ENCODE measurements around the gene CCL1. TPM values are rescaled to one million over a fixed set of nuclear protein-coding genes. Genes with fewer than 3 reads are reported as not detected.

Gene CCL1
- total and polyA plus RNA-seq, 2 of the 4 experiments (the other 2 are of a cell fraction), result not detected

DNA sequence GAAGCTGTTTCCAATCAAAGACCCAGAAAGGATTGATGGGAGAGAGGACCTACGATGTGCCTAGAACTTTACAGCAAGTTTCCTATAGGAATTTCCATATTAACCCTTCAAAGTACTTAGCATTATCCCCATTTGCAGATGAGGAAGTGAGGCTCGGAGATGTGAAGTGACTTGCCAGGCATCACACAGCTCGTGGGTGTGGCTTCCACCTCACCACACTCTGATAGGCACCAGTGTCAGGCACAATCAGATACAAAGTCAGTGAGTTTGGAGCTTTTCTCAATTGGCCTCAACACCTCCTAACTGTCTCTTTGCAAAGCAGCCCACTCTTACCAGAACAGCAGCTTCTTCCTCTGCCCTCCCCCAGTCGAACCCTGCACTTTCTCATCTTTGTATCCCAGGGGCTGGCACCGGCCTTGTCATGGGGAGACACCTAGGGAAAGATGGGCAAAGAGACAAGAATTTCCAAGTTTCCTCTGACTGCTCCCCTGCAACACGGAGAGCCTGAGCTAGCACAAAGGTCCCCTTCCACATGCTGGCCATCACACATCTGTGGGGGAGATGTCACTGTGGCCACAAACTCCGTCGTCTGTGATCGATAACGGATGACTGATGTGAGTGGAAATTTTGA lies 37.4 kb upstream of the CCL1 start:
- intact Hi-C loops (cut with micrococcal nuclease), result no loop called here
- no peak overlapping the region for H4K5ac ChIP-seq (ENCODE audit: low read depth, low read length)
- no peak for ATAC-seq (ENCODE audit: low read depth)
- H3K14ac ChIP-seq (replicated peaks; ENCODE audit: low read depth, low read length), result no peak overlapping the region
- H2BK120ac ChIP-seq (ENCODE audit: low read depth, low read length), result no peak overlapping the region
- H2AK5ac ChIP-seq (ENCODE audit: low read depth, low read length), result no peak overlapping the region
- H2BK5ac ChIP-seq (ENCODE audit: low read depth, low read length, poor library complexity, severe bottlenecking), result no peak overlapping the region
- POLR2A ChIA-PET (ENCODE audit: unreplicated experiment), result no interaction called here
- DNase-seq, result no peak
- no peaks in the 10 kb centered on the region for H3K79me1 ChIP-seq (ENCODE audit: low read depth in 1 of 2, low read length in 2 of 2)
- H3K27me3 ChIP-seq (ENCODE audit: control insufficient read depth, insufficient read depth, low read length), result 0 out of 2 replicates have a peak, but pooled peaks cover 2% of the 10 kb centered on the region
- in situ Hi-C loops (cut with MboI; ENCODE audit: low sequenced_read_pairs), result loop anchor here (25.0 kb wide), 1 partner anchor 1137 kb away; the partner anchor contains the start of gene SLFN12L
- no peak overlapping the region for H3K23ac ChIP-seq (ENCODE audit: low read depth, low read length)
- no peak overlapping the region for H3K18ac ChIP-seq (ENCODE audit: low read depth, low read length)
- no peak overlapping the region for H3K4me3 ChIP-seq (ENCODE audit: insufficient read depth, low read depth, low read length)
- dilution Hi-C loops (cut with HindIII; ENCODE audit: low sequenced_read_pairs, unreplicated experiment), result no loop called here
- H3K9ac ChIP-seq (ENCODE audit: low read depth, low read length), result no peak overlapping the region
- no peak overlapping the region for H2BK15ac ChIP-seq (ENCODE audit: low read depth, low read length)
- no peak overlapping the region for H3K4me2 ChIP-seq (ENCODE audit: low read depth, low read length)
- H3K4ac ChIP-seq (ENCODE audit: low read depth, low read length), result no peak overlapping the region
- no peak overlapping the region for H2BK20ac ChIP-seq (ENCODE audit: low read depth, low read length)
- BruUV-seq (replicated peaks), result no TSS peak
- H2AFZ ChIP-seq (replicated peaks; ENCODE audit: low read length, poor library complexity), result no peak overlapping the region
- H4K20me1 ChIP-seq (ENCODE audit: insufficient read depth, low read length), result no peaks in the 10 kb centered on the region
- TF ChIP-seq MAZ (IDR thresholded peaks at IDR 0.05; ENCODE audit: borderline replicate concordance, low read depth, low read length) (no peak), MXI1 (IDR thresholded peaks at IDR 0.05; ENCODE audit: borderline replicate concordance, low read depth, low read length) (no peak), MAFK (IDR thresholded peaks at IDR 0.05; ENCODE audit: low read depth, low read length) (no peak), SMC3 (IDR thresholded peaks at IDR 0.05; ENCODE audit: low read depth, low read length) (no peak), BHLHE40 (IDR thresholded peaks at IDR 0.05; ENCODE audit: low read depth, low read length) (no peak), CEBPB (IDR thresholded peaks at IDR 0.05; ENCODE audit: low read depth, low read length) (no peak), NFE2L2 (IDR thresholded peaks at IDR 0.05; ENCODE audit: low read depth, low read length) (no peak), POLR2A (IDR thresholded peaks at IDR 0.05; ENCODE audit: low read depth, low read length) (no peak), ELK1 (IDR thresholded peaks at IDR 0.05; ENCODE audit: borderline replicate concordance, low read depth, low read length) (no peak)
- TF ChIP-seq, protein P1, sequence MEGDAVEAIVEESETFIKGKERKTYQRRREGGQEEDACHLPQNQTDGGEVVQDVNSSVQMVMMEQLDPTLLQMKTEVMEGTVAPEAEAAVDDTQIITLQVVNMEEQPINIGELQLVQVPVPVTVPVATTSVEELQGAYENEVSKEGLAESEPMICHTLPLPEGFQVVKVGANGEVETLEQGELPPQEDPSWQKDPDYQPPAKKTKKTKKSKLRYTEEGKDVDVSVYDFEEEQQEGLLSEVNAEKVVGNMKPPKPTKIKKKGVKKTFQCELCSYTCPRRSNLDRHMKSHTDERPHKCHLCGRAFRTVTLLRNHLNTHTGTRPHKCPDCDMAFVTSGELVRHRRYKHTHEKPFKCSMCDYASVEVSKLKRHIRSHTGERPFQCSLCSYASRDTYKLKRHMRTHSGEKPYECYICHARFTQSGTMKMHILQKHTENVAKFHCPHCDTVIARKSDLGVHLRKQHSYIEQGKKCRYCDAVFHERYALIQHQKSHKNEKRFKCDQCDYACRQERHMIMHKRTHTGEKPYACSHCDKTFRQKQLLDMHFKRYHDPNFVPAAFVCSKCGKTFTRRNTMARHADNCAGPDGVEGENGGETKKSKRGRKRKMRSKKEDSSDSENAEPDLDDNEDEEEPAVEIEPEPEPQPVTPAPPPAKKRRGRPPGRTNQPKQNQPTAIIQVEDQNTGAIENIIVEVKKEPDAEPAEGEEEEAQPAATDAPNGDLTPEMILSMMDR (conservative IDR thresholded peaks at IDR 0.05; ENCODE audit: low read depth, low read length), result no peak
- TF ChIP-seq, protein P2, sequence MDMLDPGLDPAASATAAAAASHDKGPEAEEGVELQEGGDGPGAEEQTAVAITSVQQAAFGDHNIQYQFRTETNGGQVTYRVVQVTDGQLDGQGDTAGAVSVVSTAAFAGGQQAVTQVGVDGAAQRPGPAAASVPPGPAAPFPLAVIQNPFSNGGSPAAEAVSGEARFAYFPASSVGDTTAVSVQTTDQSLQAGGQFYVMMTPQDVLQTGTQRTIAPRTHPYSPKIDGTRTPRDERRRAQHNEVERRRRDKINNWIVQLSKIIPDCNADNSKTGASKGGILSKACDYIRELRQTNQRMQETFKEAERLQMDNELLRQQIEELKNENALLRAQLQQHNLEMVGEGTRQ (IDR thresholded peaks at IDR 0.05; ENCODE audit: low read depth, low read length), result no peak
- no CpG with 5 or more reads among the region's 10 CpGs for WGBS, 2 experiments (ENCODE audit: extremely low coverage in 2 of 2, insufficient read length in 1 of 2)
- H3K4me1 ChIP-seq (ENCODE audit: control insufficient read depth, insufficient read depth, low read length), result no peaks in the 10 kb centered on the region
- no peak overlapping the region for H3K56ac ChIP-seq (ENCODE audit: extremely low read depth, insufficient read depth, low read length)
- no peak overlapping the region for H3K27ac ChIP-seq (ENCODE audit: insufficient read depth, low read length)
- CTCF ChIA-PET, result no interaction called here
- H2AK9ac ChIP-seq (replicated peaks; ENCODE audit: low read depth, low read length, poor library complexity), result no peak overlapping the region
- H4K8ac ChIP-seq (ENCODE audit: low read depth in 2 of 2, low read length in 2 of 2), result no peak overlapping the region
- no peaks in the 10 kb centered on the region for H3K36me3 ChIP-seq (ENCODE audit: control insufficient read depth, insufficient read depth, low read length)
- H3K9me1 ChIP-seq (ENCODE audit: insufficient read depth, low read length), result no peaks in the 10 kb centered on the region
- H4K91ac ChIP-seq (ENCODE audit: insufficient read depth, low read depth, low read length), result no peak overlapping the region
- H3K9me3 ChIP-seq (ENCODE audit: control insufficient read depth, insufficient read depth, low read length), result no peaks in the 10 kb centered on the region

Measured in IMR-90 (cell line).